Kidney epithelial cell (primary cell): ENCODE results near the gene SYNPR. TPM values are rescaled to one million over a fixed set of nuclear protein-coding genes. Genes with fewer than 3 reads are reported as not detected.

ENCODE experiments used
- DNase-seq: peaks from one replicate; pipeline ENCODE4 v3.0.0-alpha.2; 2010; ENCODE audit warnings: low read depth
- H3K27me3 ChIP-seq: 2 replicates; pipeline ENCODE4 v1.6.0; 2011; ENCODE audit warnings: low read length; ENCODE audit not compliant: control insufficient read depth, insufficient read depth
- H3K36me3 ChIP-seq: 2 replicates; pipeline ENCODE4 v1.5.1; 2011; ENCODE audit warnings: low read length; ENCODE audit not compliant: control insufficient read depth, insufficient read depth
- H3K4me3 ChIP-seq: 2 replicates; pipeline ENCODE4 v1.5.1; 2011; ENCODE audit warnings: low read depth, mild to moderate bottlenecking, control low read depth, low read length
- CTCF ChIP-seq: IDR thresholded peaks from 2 replicates; pipeline ENCODE4 v1.5.1; 2011; ENCODE audit warnings: mild to moderate bottlenecking, moderate library complexity, low read length, control low read depth, inconsistent platforms; ENCODE audit not compliant: insufficient read depth, poor library complexity, severe bottlenecking
- total RNA-seq: library from RNA; depleted of rRNA; stranded (reverse); fragments of >200 nt; gene quantifications from 2 replicates; pipeline ENCODE4 v1.2.3, GENCODE V29; 2015

Gene SYNPR
- total RNA-seq, 1 donor from 2014 or later = not detected

- Histone ChIP-seq H3K27me3 (no peaks in the 10 kb centered on the region), H3K4me3 (no peak overlapping the region), H3K36me3 (no peaks in the 10 kb centered on the region)
- TF ChIP-seq CTCF = no peak
- DNase-seq = no peak
Observed at GRCh38 chr3:63654931-63655330, 376.8 kb downstream of the SYNPR start.

- TF ChIP-seq CTCF = no peak
- H3K27me3 ChIP-seq = no peaks in the 10 kb centered on the region
- DNase-seq = peak; percentile 56
- H3K36me3 ChIP-seq = no peaks in the 10 kb centered on the region
- no peak overlapping the region for H3K4me3 ChIP-seq
Observed at GRCh38 chr3:63655519-63655918, 377.4 kb downstream of the SYNPR start.

DNA sequence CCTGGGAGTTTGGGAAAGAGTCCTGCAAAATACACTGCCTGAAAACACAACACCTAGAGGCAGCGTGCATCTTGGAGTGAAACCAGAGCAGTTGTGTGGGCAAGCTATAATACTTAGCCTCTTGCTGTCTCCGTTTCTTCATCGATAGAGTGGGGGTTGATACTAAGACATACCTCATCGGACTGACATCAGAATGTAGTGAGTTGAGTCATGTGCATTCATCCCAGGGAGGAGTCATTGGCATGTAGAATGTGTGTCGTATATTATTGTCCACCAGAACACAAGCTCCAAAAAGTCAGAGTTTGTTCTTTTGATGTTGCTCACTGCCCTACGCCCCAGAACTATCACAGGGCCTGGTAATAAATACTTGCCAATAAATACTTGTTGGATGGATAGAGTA is 378.7 kb downstream of the SYNPR start:
- TF ChIP-seq CTCF = no peak
- H3K36me3 ChIP-seq = no peaks in the 10 kb centered on the region
- no peaks in the 10 kb centered on the region for H3K27me3 ChIP-seq
- no peak overlapping the region for H3K4me3 ChIP-seq
- peak; percentile 48 for DNase-seq

DNA sequence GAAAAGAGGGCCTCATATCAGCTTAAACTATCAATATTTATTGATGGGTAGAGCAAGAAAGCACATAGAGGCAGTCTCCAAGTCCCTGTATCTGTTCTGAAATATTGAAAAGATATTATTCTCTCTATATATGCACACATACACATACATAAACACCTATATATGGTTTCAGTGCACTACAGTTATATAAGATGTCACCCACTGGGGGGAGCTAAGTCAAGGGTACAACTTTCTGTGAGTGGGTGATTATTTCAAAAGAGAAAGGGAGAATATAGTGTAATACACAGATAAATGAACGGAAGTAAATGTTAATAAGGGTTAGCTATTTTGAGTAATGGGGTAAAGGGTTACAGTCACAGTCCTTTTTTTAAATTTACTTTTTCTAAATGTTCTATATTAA is 383.1 kb downstream of the SYNPR start:
- H3K36me3 ChIP-seq = no peaks in the 10 kb centered on the region
- TF ChIP-seq CTCF = peak; percentile 9
- no peak for DNase-seq

DNA sequence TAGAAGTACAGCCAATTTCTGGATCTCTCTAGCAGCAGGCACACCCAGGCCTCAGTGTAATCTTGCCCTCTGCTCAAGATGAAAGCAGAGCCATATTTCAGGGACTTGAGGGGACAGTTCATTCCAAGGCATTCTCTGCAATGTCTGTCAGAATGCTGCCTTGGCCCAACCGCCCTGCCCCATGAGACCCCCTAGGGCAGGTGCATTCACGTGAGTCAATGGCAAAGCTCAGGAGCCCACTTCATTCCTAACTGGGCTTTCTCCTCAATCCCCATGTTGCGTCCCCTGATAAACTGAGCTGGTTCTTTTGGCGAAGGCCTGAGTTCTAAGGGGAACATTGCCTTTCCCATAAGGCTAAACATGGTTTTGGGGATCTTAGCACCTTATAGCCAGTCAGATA is 383.9 kb downstream of the SYNPR start:
- Histone ChIP-seq H3K27me3 (no peaks in the 10 kb centered on the region), H3K36me3 (no peaks in the 10 kb centered on the region), H3K4me3 (no peak overlapping the region)
- no peak for TF ChIP-seq CTCF
- DNase-seq = no peak

More for the DNA sequence above, 383.1 kb downstream of the SYNPR start:
- Histone ChIP-seq H3K4me3 (no peak overlapping the region), H3K27me3 (no peaks in the 10 kb centered on the region)

DNA sequence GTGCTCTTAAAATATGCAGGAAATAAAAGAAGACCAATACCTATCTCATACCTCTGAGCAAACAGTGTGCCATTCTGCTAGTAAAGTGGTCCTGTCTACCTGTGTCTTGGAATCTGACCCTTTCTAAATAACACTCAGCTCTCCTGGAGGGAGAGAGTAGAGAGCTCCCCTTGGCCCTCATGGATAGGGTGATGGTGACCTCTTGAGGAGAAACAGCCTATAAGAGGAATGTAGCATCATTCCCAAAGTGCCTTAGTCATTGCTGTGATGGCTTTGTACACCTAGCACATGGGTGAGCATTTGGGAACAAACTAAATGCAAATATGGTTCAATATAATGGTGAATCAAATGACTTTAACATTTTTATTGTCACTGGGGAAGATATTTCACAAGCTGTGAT is 384.4 kb downstream of the SYNPR start:
- TF ChIP-seq CTCF = no peak
- Histone ChIP-seq H3K36me3 (no peaks in the 10 kb centered on the region), H3K27me3 (no peaks in the 10 kb centered on the region), H3K4me3 (no peak overlapping the region)
- DNase-seq = no peak
